GM21423 (cell line): Measurements from ENCODE around the gene PRPF6.

Experiments used
- ATAC-seq: cut with Tn5 transposase; IDR thresholded peaks from one replicate; pipeline ENCODE4 v1.9.1; 2021; ENCODE audit warnings: mild to moderate bottlenecking, moderate library complexity; ENCODE audit not compliant: unreplicated experiment

PRPF6 gene

DNA sequence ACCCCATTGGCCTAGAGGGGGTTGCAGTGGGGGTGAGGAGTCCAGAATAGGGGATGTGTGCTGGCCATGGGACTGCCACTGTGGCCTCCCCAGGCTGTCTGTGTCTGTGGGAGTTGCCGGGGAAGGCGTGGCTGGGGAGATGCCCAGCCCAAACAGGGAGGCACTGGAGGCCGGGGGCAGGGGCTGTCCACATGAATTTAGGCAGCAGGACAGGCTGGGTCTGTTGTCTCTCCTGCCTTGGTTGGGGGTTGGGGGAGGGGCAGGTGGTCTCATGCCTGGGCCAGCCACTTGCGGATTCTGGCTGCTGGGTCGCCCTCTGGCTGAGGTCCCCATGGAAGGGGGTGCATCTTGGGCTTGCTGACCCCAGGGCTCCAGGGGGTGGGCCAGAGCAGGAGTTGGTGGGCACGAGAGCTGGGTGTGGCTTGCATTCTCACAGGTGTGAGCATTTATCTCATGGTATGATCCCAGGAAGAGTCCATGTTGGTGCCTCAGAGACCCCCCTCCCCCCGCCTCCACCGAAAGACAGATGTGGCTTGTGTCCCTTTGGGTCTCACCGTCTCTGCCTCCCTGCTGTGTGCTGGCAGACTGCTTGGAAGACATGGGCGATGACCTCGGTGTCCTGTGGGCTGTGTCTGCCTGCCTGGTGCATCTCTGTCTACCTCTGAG lies 64.5 kb downstream of the PRPF6 start:
- no peak for ATAC-seq

DNA sequence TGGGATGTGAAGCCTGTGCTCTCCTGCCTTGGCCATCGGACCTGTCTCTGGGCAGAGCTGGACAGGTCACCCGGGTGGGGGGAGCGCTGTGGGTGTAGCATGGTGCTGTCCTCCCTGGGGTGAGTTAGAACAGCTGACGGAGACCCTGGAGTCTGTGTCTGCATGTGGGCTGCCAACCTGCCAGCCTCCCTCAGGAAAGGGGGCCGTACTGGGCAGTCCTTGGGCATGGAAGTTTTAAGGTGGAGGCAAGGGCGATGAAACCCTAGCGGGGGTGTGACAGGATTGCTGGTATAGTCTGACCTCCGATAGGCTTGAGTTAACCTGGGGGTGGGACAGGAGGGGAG lies 66.1 kb downstream of the PRPF6 start:
- ATAC-seq = no peak

DNA sequence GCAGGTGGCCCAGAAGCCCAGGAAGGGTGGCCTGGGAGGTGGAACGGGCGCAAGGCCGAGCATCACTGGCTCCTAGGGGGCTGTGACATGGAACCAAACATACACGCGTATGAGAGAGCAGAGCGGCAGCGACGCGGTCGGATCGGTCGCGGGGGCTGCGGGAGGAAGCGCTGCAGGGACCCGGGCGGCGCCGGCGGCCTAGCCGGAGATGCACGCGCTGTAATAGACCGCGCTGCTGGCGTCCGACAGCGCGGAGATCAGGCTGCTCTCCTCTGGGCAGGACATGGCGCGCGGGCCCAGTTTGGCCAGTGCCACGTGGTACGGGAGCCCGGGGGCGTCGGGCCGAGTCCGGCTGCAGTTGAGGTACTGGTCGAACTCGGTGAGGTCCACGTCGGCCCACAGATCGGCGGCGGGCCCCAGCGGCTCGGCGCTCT lies 67.1 kb downstream of the PRPF6 start:
- no peak for ATAC-seq

DNA sequence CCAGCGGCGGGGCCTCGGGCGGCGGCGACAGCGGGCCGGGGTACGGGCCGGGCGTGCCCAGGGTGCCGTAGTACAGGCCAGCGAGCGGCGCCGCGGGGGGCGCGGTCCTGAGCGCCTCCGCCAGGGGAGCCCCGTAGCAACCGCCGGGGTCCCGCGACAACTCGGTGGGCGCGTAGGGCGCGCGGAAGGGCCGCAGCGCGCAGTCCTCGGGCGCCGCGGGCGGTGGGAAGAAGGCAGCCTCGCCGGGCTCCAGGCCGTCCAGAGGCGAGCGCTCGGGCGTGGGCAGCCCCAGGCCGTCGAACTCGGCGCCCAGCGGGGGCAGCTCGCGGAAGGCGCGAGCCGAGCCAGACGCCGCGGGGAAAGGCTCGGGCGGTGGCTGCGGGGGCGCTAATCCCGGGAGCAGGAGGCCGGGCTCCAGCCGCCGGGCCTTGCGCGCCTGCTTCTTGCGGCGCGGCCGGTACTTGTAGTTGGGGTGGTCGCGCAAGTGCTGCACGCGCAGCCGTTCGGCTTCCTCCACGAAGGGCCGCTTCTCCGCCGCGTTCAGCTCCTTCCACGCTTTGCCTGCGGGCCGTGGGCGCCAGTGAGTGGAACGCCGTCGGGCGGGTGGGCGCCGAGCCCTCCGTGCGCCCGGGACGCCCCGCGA lies 67.6 kb downstream of the PRPF6 start:
- no peak for ATAC-seq

DNA sequence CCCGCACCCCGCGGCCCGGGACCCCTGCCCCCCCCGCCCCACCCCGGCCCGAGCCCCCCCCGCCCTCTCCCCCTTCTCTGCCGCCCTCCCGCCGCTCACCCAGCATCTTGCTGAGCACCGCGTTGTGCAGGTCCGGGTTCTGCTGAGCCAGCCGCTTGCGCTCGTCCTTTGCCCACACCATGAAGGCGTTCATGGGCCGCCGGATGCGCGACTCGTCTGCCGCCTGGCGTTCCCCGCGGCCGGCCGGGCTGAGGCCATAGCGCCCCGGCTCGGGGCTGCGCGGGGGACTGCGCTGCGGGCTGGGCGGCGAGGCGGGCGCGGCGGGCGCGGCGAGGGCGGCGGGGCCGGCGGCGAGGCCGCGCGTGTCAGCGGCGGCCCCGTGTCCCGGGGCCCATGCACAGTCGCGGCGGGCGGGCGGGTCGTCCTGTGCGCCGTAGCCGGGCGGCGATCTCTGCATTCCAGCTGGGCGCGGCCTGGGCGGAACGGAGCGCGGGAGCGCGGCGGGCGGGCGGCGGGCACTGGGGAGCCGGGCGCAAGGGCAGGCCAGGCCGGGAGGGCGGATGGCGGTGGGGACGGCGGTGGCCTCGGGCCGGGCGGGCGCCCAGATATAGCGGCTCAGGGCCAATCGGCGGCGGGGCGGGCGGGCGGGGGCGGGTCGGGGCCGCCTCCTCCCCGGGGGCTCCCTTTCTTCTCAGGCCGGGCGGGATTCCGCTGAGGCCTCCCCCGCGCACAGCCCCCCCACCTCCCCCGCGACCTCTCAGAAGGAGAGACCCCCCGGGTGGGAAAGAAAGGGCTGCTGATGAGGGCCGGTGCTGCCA lies 68.3 kb downstream of the PRPF6 start, which contains the start of gene SOX18:
Gene SOX18 (minus strand): TSS at position 580 of the 818 bp plus-strand sequence. CDS start 123 bp downstream, at position 457.
- ATAC-seq = no peak

DNA sequence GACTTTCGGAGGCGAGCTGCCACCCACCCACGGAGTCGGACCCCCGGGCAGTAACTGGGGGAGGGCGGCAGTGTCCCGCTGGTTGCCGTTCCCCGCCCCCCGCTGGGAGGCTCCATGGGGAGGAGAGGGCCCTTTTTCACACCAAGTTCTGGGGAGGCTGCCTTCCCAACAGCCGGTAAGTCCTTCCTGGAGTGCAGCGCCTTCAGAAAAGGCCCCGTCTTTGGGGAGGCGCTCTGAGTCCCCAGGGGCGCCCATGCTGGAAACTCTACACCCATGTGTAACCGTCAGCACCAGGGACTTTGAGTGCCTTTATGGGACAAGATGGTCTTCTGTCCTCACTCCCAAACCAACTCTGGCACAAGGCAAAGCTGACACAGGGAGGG lies 68.9 kb downstream of the PRPF6 start:
- no peak for ATAC-seq

DNA sequence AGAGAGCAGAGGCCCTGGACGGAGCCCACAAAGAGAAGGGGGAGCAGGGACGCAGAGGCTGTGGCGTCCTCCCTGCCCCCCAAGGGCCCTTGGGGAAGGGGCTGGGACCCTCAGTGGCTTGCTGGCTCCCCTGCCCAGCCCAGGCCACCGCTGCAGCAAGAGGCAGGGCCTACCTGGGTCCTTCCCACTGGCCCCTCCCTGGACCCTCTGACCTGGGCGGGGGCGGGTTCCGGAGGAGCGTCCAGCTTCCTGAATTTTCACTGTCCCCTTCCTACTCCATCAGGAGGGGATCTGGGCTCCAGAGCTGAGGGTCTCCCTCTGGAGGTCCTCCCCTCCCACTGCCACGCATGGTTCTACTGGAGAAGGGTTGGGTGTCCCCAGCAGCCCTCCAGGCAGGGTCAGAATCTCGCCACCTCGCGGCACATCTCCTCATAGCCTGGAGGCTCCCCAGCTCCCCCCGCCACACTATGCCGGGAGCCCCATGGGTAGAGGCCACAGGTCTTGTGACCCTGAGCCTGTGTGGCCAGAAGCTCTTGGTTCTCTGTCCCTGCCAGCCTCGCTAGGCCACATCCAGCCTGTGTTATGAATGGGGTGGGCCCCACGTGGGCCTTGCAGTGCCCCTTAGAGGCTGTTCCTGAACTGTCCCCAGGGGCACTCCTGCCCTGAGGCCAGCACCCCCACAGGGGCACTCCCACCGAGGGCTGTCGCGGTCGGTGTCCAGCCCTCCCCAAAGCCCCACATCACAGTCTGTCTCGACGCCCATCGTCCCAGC lies 69.5 kb downstream of the PRPF6 start:
- ATAC-seq = no peak

DNA sequence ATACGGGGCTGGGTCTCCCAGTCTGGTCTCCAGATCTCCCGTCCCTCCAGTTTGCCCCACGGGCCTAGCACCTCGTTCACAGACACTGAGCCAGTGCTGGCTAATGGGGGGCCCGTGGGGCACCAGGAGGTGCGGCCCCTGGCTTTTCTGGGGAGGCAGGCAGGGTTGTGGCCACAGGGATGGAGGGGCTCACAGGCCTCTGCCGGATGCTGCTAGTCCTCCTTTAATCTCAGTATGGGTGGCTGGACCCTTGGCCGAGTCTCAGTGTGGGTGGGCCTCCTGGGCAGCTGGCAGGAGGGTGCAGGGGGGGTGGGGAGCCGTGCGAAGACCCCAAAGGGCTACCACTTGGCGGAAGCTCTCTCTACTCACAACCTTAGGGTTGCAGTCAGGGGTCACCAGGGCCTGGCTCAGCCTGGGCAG lies 70.1 kb downstream of the PRPF6 start:
- ATAC-seq = no peak

DNA sequence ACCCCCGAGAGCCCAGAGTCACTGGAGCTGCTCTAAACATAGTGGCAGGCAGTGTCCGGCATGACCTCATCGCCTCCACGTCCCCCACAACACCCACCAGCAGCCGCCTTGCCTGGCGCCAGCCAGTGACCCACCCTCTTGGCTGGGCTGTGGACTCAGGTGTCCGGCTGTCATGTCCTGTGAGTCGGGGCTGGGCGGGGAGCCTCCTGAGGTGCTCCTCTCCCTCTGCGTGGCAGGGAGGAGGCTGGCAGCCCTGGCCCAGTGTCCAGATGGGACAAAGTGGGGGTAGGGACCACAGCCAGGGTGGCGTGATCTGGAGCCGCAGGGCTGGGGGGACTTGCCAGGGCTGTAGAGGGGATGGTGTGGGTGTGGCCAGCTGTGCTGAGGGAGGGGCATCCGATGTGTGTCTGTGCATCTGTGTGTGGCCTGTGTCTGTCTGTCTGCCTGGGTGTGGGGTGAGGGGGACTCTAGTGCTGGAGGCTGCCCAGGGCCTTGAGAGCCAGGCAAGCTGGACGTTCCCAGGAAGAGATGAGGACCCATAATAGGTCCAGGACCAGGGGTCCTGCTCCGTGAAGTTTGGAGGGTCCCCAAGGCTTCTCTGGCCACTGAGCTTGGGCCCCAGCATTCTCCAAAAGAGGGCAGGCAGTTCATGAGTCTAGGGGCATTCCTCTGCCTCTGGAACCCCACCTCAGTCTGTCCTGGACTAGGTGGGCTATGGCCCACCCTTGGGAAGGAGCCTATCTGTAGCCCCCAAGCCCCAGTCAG lies 70.8 kb downstream of the PRPF6 start:
- ATAC-seq = no peak

DNA sequence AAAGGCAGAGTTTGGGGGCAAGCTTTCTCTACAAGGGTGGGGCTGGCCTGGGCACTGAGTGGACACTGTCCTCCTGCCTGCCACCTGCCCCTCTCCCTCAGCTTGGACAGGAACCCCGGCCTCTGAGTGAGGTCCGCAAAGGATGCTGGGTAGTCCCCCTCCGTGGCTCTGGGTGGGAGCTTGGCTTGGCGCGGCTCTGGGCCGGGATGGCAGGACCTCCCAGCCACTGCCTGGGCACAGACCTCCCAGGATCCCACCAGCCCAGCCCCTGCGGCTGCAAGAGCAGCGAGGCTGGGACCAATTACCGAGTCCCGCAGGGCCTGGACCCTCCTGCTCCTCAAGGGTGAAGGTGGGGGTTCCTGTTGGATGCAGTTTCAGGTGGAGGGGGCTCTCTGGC lies 71.4 kb downstream of the PRPF6 start:
- ATAC-seq = no peak

DNA sequence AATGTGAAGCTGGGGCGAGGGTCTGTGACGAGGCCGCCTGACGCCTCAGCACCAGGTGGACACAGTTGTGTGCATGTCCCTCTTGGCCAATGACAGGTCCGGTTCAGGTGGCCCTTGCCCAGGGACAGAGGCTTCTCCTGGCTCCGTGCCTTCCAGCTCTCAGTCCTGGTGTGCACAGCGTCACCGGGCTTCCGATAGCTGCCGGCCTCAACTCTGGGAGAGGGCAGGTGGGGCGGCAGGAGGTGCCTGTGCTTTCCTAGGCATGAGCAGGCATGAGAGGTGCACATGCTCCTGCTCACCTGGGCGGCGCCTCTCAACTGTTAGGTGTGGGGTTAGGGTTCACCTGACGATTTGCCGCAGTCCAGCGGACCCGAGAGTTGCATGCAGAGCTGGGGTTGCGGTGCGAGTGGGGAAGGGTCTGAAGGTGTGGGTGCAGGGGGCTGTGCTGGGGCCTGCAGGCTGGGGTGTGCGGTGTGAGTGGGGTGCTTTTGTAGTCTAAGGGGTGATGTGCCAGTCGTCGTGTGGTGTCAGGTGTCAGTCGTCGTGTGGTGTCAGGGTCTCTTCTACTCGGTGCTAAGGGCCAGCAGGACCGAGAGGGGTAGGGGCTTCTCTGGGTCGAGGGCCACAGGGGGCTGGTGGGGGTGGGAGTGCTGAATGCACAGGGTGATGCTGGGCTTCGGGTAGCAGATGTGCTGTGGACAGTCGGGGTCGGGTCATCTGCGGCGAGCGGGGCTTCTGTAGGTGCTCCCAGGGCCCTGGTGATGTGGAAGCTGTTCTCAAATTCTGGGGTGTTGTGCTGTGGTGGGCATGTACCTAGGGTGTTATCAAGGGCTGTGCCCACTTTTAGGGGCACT lies 72.3 kb downstream of the PRPF6 start:
- ATAC-seq = no peak

DNA sequence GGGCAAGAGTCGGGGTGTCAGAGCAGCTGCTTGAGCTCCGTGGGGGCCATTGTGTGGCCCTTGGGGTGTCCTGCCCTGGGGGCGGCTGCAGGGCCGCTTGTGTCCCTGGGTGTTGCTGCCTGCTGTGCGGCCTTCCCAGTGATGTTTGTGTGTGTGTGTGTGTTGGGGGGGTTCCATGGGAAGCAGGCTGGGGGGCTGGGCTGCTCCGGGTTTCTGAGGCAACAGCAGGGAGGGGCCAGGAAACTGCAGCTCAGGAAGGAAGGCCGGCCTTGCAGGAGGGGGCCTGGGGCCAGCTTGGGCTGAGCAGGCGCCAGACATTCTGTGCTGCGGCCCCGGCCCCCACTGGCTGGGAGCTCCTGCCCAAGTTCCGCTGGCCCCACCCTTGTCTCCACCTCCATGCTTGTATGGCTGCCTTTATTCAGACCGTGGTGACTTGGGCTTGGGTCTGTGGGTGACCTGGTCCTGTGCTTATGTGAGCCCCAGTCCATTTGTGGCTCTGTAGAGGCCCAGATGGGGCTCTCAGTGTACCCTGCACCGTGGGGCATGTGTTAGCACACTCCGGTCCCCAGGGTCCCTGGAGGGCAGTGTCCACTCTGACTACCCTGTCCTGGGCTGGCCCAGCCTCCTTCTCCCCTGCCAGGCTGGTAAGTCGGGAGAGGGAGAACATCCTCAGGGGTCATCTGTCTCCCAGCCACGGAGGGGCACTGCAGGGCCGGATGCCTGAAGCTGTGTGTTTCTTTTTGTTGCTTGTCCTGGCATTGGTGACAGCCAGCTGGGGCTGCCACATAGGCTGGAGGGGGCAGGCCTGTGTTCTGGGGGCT lies 73.1 kb downstream of the PRPF6 start:
- no peak for ATAC-seq

DNA sequence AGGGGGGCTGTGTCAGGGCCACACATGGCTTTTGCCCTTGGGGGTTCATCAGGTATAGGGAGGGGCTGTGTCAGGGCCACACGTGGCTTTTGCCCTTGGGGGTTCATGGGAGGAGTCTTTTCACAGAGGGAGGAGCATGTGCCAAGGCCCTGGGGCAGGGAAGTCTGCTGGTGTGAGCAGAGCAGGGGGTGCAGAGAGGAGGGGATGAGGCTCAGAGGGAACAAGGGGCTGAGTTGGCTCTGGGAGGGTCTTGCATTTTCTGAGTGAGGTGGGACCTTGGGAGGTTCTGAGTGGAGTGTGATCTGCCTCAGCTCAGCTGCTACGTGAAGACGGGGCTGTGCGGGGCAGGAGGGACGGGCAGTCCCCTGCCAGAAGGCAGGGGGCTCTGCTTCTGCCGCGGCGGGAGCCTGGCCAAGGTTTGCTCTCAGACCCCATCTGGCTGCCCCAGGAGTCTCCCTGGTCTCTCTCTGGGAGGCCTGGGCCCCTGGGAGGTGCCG lies 74.5 kb downstream of the PRPF6 start:
- ATAC-seq = no peak

DNA sequence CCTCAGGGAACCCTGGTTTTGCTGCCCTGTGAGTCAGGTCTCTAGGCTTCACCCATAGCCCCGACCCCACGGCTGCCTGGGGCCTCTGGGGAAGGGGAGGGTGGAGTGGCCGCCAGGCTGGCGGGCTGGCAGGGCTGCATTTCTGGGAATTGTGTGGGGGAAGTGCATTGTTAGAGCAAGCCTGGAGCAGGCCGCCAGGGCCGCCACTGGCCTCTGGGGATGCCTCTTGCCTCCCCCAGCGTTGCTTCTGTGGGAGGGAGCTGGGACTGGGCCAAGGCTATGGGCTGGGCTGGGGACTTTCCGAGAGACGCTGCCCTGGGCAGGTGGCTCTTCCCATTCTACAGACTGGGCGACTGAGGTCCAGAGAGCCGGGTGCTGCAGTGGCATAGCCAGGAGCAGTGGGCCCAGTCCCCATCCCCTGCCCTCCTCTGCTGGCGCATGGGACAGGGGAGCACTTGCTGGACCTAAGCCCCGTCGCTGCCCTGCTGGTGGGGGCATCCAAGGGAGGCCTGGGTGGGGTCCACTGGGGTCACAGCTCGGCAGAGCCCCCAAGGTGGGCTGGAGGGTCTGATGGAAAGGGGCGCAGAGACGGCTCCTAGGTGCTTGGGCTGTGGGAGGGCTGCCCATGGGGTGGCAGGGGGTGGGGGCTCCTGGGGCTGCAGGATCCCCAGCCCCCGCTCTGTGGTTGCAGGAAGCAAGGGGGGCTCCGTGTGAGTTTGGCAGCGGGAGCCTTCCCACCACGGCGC lies 75.1 kb downstream of the PRPF6 start:
- ATAC-seq = no peak

DNA sequence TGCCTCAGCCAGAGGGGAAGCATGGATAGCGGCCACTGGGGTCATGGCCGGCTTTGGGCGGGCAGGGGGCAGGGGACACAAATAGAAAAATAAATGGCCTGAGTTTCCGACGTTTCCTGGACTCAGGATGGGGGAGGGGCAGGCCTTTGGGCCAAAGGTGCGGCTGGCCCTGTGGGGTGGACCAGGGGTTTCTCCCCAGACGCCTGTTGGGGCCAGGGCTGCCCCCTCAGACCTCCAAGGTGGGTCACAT lies 75.6 kb downstream of the PRPF6 start:
- no peak for ATAC-seq

DNA sequence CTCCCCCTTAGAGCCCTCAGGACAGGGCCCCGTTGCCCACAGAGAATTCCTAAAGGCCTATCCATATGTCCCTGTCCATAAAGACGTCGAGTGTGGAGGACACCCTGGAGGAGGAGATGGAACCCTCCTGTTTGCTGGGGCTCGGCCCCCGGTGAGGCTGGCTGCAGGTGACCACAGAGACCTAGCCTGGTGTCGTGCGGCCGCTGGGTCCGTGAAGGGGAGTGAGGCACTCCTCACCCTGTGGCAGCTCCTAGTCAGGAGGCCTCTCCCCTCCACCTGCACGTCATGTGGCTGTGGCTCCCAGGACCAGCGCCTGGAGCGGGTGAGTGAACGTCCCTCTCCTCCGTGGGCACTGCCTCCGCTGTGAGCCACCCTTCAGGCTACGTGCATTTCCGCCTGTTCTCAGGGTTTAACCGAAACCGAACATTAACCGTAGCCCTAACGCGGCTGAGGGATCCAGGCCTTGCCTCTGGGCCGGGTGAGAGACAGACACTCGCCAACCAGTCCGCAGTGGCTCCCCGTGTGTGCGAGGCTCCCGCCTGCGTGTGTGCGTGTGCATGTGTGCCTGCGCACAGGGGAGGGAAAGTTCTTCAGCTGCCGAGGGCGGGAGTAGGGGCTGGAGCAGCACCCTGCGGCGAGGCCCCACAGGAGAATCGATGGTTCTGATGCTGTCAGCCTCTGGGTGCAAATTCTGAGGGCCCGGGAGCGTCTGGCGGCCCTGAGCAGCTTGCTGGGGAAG lies 76.1 kb downstream of the PRPF6 start:
- peak; percentile 8 for ATAC-seq
